GM12878 (cell line): Measurements from ENCODE around the gene TSPAN10. TPM values are rescaled to one million over a fixed set of nuclear protein-coding genes. Genes with fewer than 3 reads are reported as not detected.

Source experiments
- ATAC-seq: fragments of 200-7000 bp; cut with Tn5 transposase; 3 replicates; pipeline ENCODE4 v1.9.1; 2020; ENCODE audit warnings: mild to moderate bottlenecking, moderate library complexity
- BruUV-seq: library from RNA; stranded (reverse); fragments of 400-500 nt; replicated peaks from 2 replicates; lab custom pipeline; 2021; lab: Mats Ljungman, UMichigan
- CTCF ChIA-PET: fragments of 300-600 bp; sonication (Branson Sonifier 250); formaldehyde crosslinking; extraction: SDS; loops from one replicate; lab custom pipeline; 2021; ENCODE audit warnings: inconsistent platforms; lab: Yijun Ruan, JAX
- POLR2A ChIA-PET: fragments of 350-600 bp; formaldehyde crosslinking; extraction: SDS; loops from one replicate; lab custom pipeline; 2021; ENCODE audit warnings: inconsistent platforms; lab: Charles Lee
- RAD21 ChIA-PET: fragments of 300-600 bp; sonication (Branson Sonifier 250); formaldehyde crosslinking; loops from one replicate; lab custom pipeline; 2023; ENCODE audit warnings: antibody characterized with exemption; ENCODE audit not compliant: unreplicated experiment; lab: Charles Lee
- SMC1A ChIA-PET: fragments of 300-600 bp; sonication (Branson Sonifier 250); formaldehyde crosslinking; loops from one replicate; lab custom pipeline; 2023; ENCODE audit not compliant: unreplicated experiment, uncharacterized antibody; lab: Charles Lee
- DNase-seq: peaks from one replicate; pipeline ENCODE4 v3.0.0-alpha.2; 2011; ENCODE audit warnings: low read depth, low spot score
- FAIRE-seq: peaks from 3 replicates; lab custom pipeline; 2011; peaks lifted over from hg19 to GRCh38; lab: Jason Lieb, UNC
- H2AFZ ChIP-seq: 2 replicates; pipeline ENCODE4 v1.6.0; 2011; ENCODE audit warnings: low read depth, low read length, control low read depth; ENCODE audit not compliant: control insufficient read depth
- H3K27ac ChIP-seq: 2 replicates; pipeline ENCODE4 v1.5.1; 2011; ENCODE audit warnings: control low read depth; ENCODE audit not compliant: control insufficient read depth, insufficient read depth
- H3K27me3 ChIP-seq, 2 experiments: replicated peaks in 1 of 2; 2 replicates each; pipeline versions ENCODE4 v1.6.0 to v1.6.1; 2011; ENCODE audit warnings: low read length in 1 of 2; ENCODE audit not compliant: control insufficient read depth in 2 of 2, insufficient read depth in 2 of 2
- H3K36me3 ChIP-seq, 2 experiments: 2 replicates each; pipeline ENCODE4 v1.5.1; 2011; ENCODE audit warnings: low read length in 1 of 2; ENCODE audit not compliant: control insufficient read depth in 2 of 2, insufficient read depth in 2 of 2
- H3K4me1 ChIP-seq: 2 replicates; pipeline ENCODE4 v1.6.1; 2011; ENCODE audit warnings: mild to moderate bottlenecking, low read length, moderate library complexity, mixed read lengths; ENCODE audit not compliant: control insufficient read depth, insufficient read depth
- H3K4me2 ChIP-seq: 2 replicates; pipeline ENCODE4 v1.6.0; 2011; ENCODE audit warnings: control low read depth; ENCODE audit not compliant: control insufficient read depth, insufficient read depth
- H3K4me3 ChIP-seq: fragments of 200-600 bp; sonication (generic); 2 replicates; pipeline ENCODE4 v1.5.1; 2016
- H3K79me2 ChIP-seq: 2 replicates; pipeline ENCODE4 v1.6.0; 2011; ENCODE audit warnings: low read length; ENCODE audit not compliant: control insufficient read depth, insufficient read depth
- H3K9ac ChIP-seq: 2 replicates; pipeline ENCODE4 v1.8.0; 2011; ENCODE audit warnings: low read length, control low read depth, mixed read lengths; ENCODE audit not compliant: control insufficient read depth, insufficient read depth
- H3K9me3 ChIP-seq: replicated peaks from 3 replicates; pipeline ENCODE4 v1.5.1; 2011; ENCODE audit warnings: mild to moderate bottlenecking, low read length; ENCODE audit not compliant: control insufficient read depth, insufficient read depth
- H4K20me1 ChIP-seq: 2 replicates; pipeline ENCODE4 v1.6.0; 2011; ENCODE audit not compliant: control insufficient read depth, insufficient read depth
- CHD2 ChIP-seq: IDR thresholded peaks from 2 replicates; pipeline ENCODE4 v1.6.1; 2011; ENCODE audit warnings: low read depth, low read length, improper control_type of control experiment, borderline replicate concordance
- FOS ChIP-seq: IDR thresholded peaks from 3 replicates; pipeline ENCODE4 v1.6.1; 2011; ENCODE audit warnings: borderline replicate concordance; ENCODE audit not compliant: insufficient read length; ENCODE audit errors: extremely low read depth
- SIX5 ChIP-seq: IDR thresholded peaks from 2 replicates; pipeline ENCODE4 v1.6.1; 2011; ENCODE audit warnings: mild to moderate bottlenecking, low read depth, low read length, moderate library complexity; ENCODE audit not compliant: severe bottlenecking
- SREBF2 ChIP-seq: IDR thresholded peaks from 2 replicates; pipeline ENCODE4 v1.6.1; 2012; ENCODE audit warnings: mild to moderate bottlenecking, low read length
- SRF ChIP-seq, 2 experiments: IDR thresholded peaks; 2 replicates each; pipeline ENCODE4 v1.6.1; 2011; ENCODE audit warnings: low read depth in 2 of 2, low read length in 2 of 2, mild to moderate bottlenecking in 1 of 2, moderate library complexity in 1 of 2
- SUPT20H ChIP-seq: IDR thresholded peaks from 2 replicates; pipeline ENCODE4 v1.6.1; 2011; ENCODE audit warnings: low read depth, mild to moderate bottlenecking, low read length, moderate library complexity, borderline replicate concordance; ENCODE audit not compliant: control insufficient read depth
- TCF3 ChIP-seq: IDR thresholded peaks from 2 replicates; pipeline ENCODE4 v1.6.1; 2012; ENCODE audit warnings: low read depth, mild to moderate bottlenecking, low read length, borderline replicate concordance; ENCODE audit not compliant: insufficient read depth
- YY1 ChIP-seq: IDR thresholded peaks from 2 replicates; pipeline ENCODE4 v1.6.1; 2011; ENCODE audit warnings: low read depth, mild to moderate bottlenecking, low read length
- WGBS: methylation state at CpG from one replicate; pipeline ENCODE4 v1.1.6; 2016; ENCODE audit warnings: low lambda C conversion rate; ENCODE audit not compliant: insufficient replicate concordance, insufficient coverage; ENCODE audit errors: missing lambda C conversion rate; 5-methylcytosine and 5-hydroxymethylcytosine counted together
- in situ Hi-C: fragments of 300-500 bp; cut with MboI; formaldehyde crosslinking; loops from 9 replicates; pipeline ENCODE4 v1.14.3; 2018; ENCODE audit warnings: mixed read lengths
- intact Hi-C: fragments of 100-400 bp; cut with micrococcal nuclease; formaldehyde crosslinking; loops from one replicate; pipeline ENCODE4 v1.14.2; 2022; ENCODE audit not compliant: unreplicated experiment
- polyA plus RNA-seq, 11 experiments: library from polyadenylated mRNA; depleted of rRNA in 4 of 11; unstranded in 6 of 11; stranded (reverse) in 5 of 11; fragments of >200 nt; fragmentation: Nextera tagmentation in 4 of 11; fragmentation: Illumina TruSeq in 1 of 11; extraction: Ambion mirVana in 4 of 11; extraction: Trizol in 1 of 11; gene quantifications; 1 replicate in 1 of 11; 2 replicates in 10 of 11; pipeline versions ENCODE4 v1.2.1 to v1.2.3, GENCODE V29; 2011 to 2016; ENCODE audit warnings: inconsistent platforms in 2 of 11, missing spikeins in 2 of 11, low read depth in 1 of 11
- total RNA-seq, 4 experiments: library from RNA; depleted of rRNA in 3 of 4; stranded (reverse); fragments of >200 nt in 3 of 4; fragmentation: Illumina TruSeq in 1 of 4; extraction: Trizol in 1 of 4; gene quantifications; 2 replicates each; pipeline versions ENCODE4 v1.2.1 to v1.2.3, GENCODE V29; 2013 to 2021
- TF ChIP-seq, protein P1 (sequence below), 3 experiments: IDR thresholded peaks in 2 of 3; conservative IDR thresholded peaks in 1 of 3; 2 replicates each; pipeline ENCODE4 v1.5.1; 2011; ENCODE audit warnings: low read depth in 3 of 3, low read length in 3 of 3, mild to moderate bottlenecking in 3 of 3, control low read depth in 2 of 3, moderate library complexity in 2 of 3, inconsistent platforms in 1 of 3, mixed read lengths in 1 of 3; ENCODE audit not compliant: control insufficient read depth in 2 of 3, insufficient read depth in 1 of 3; ENCODE audit errors: extremely low read depth in 1 of 3

The TSPAN10 gene
- total and polyA plus RNA-seq, 10 of the 15 experiments (the other 5 are each of a cell fraction or from before 2014, with no cell fraction given), result 0.13 to 0.82 (median 0.43) TPM

- no peak for TF ChIP-seq SREBF2
- H2AFZ ChIP-seq, result no peak overlapping the region
- FAIRE-seq (no peak), DNase-seq (no peak), ATAC-seq (no peak)
- no TSS peak for BruUV-seq
- peaks cover 0 to 4% of the 10 kb centered on the region in 2 experiments; a peak in 1 of 4 replicates for H3K36me3 ChIP-seq
- peaks cover 15% of the 10 kb centered on the region for H3K4me1 ChIP-seq
- no peak overlapping the region for H3K9ac ChIP-seq
- no peaks in the 10 kb centered on the region for H3K9me3 ChIP-seq
- in situ Hi-C loops (no loop called here), intact Hi-C loops (no loop called here)
- ChIA-PET SMC1A (no interaction called here), CTCF (no interaction called here), POLR2A (interaction anchor here (0.6 to 0.8 kb wide), 3 partner anchors 26 to 319 kb away, joined by 3 to 8 read pairs (median 7); no protein-coding TSS in a partner anchor), RAD21 (no interaction called here)
- H3K4me2 ChIP-seq, result no peak overlapping the region
- 89% methylated on average over 7 of the region's 7 CpGs for WGBS
- H3K4me3 ChIP-seq, result no peak overlapping the region
- peaks cover 33% of the 10 kb centered on the region for H3K79me2 ChIP-seq
- H4K20me1 ChIP-seq, result no peaks in the 10 kb centered on the region
- H3K27ac ChIP-seq, result no peak overlapping the region
- no peaks in the 10 kb centered on the region for H3K27me3 ChIP-seq
Observed at GRCh38 chr17:81664051-81664470, 27.1 kb downstream of the TSPAN10 start.

GRCh38 chr17:81665205-81666091, 28.5 kb downstream of the TSPAN10 start:
- RAD21 ChIA-PET, result interaction anchor here (0.5 to 0.9 kb wide), 3 partner anchors 18 to 64 kb away, joined by 3 to 6 read pairs (median 3); partner anchors contain the start of genes ARL16 and HGS
- POLR2A ChIA-PET, result interaction anchor here (0.6 to 1.4 kb wide), 5 partner anchors 10 to 168 kb away, joined by 3 to 6 read pairs (median 5); partner anchors contain the start of genes ARL16, HGS and MCRIP1
- H3K4me2 ChIP-seq, result peak overlapping the region; percentile 98
- FAIRE-seq (peak; percentile 88), DNase-seq (no peak), ATAC-seq (peak; percentile 80)
- peak overlapping the region; percentile 98 for H3K4me3 ChIP-seq
- in situ Hi-C loops (no loop called here), intact Hi-C loops (loop anchor here (2.0 kb wide), 1 partner anchor 29 kb away; the partner anchor contains the start of genes NPLOC4 and TSPAN10)
- no peaks in the 10 kb centered on the region for H3K27me3 ChIP-seq
- peak overlapping the region; percentile 78 for H2AFZ ChIP-seq
- H4K20me1 ChIP-seq, result no peaks in the 10 kb centered on the region
- CTCF ChIA-PET, result interaction anchor here (1.2 kb wide), 1 partner anchor 36 kb away, joined by 3 read pairs; no protein-coding TSS in a partner anchor
- H3K9ac ChIP-seq, result peak overlapping the region; percentile 99
- peaks cover 15% of the 10 kb centered on the region for H3K4me1 ChIP-seq
- peak overlapping the region; percentile 97 for H3K27ac ChIP-seq
- peaks cover 2 to 4% of the 10 kb centered on the region in 2 experiments; a peak in 3 of 4 replicates for H3K36me3 ChIP-seq
- SMC1A ChIA-PET, result no interaction called here
- BruUV-seq, result no TSS peak
- peaks cover 33% of the 10 kb centered on the region for H3K79me2 ChIP-seq
- H3K9me3 ChIP-seq, result no peaks in the 10 kb centered on the region
- WGBS, result 40% methylated on average over 30 of the region's 30 CpGs
- peak; percentile 95 for TF ChIP-seq YY1
- no peak for TF ChIP-seq SUPT20H
- 0 out of 2 replicates have a peak, but pooled peaks have one; percentile 36 for TF ChIP-seq CHD2
- no peak for TF ChIP-seq SRF (IDR thresholded peaks at IDR 0.05; ENCODE audit: low read depth in 2 of 2, low read length in 2 of 2)
- no peak for TF ChIP-seq FOS
- TF ChIP-seq, protein P1, sequence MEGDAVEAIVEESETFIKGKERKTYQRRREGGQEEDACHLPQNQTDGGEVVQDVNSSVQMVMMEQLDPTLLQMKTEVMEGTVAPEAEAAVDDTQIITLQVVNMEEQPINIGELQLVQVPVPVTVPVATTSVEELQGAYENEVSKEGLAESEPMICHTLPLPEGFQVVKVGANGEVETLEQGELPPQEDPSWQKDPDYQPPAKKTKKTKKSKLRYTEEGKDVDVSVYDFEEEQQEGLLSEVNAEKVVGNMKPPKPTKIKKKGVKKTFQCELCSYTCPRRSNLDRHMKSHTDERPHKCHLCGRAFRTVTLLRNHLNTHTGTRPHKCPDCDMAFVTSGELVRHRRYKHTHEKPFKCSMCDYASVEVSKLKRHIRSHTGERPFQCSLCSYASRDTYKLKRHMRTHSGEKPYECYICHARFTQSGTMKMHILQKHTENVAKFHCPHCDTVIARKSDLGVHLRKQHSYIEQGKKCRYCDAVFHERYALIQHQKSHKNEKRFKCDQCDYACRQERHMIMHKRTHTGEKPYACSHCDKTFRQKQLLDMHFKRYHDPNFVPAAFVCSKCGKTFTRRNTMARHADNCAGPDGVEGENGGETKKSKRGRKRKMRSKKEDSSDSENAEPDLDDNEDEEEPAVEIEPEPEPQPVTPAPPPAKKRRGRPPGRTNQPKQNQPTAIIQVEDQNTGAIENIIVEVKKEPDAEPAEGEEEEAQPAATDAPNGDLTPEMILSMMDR (IDR thresholded peaks at IDR 0.05 in 2 of 3, conservative IDR thresholded peaks at IDR 0.05 in 1 of 3; ENCODE audit: control insufficient read depth in 2 of 3, extremely low read depth in 1 of 3, insufficient read depth in 1 of 3, low read depth in 3 of 3, low read length in 3 of 3), result no peak
- no peak for TF ChIP-seq SIX5
- TF ChIP-seq TCF3, result 0 out of 2 replicates have a peak, but pooled peaks have one; percentile 16
